CD14-positive monocyte (primary cell): Measurements from ENCODE around the gene ADAMTS3. TPM values are rescaled to one million over a fixed set of nuclear protein-coding genes. Genes with fewer than 3 reads are reported as not detected.

Experiments used
- DNase-seq, 3 donors: peaks; one replicate each; pipeline ENCODE4 v3.0.0-alpha.2; 2011 to 2022
- H2AFZ ChIP-seq: 2 replicates; pipeline ENCODE4 v1.6.0; 2012; ENCODE audit warnings: mild to moderate bottlenecking, low read depth, low read length, inconsistent platforms; ENCODE audit not compliant: insufficient read depth, poor library complexity, severe bottlenecking
- H3K27ac ChIP-seq, 2 donors: 1 replicate in 1 of 2; 2 replicates in 1 of 2; pipeline ENCODE4 v1.5.1; 2012 to 2013; ENCODE audit warnings: low read length in 2 of 2, control low read depth in 1 of 2, inconsistent platforms in 1 of 2, low read depth in 1 of 2, mild to moderate bottlenecking in 1 of 2
- H3K27me3 ChIP-seq, 2 donors: one replicate each; pipeline versions ENCODE4 v1.6.0 to v1.6.1; 2011 to 2013; ENCODE audit warnings: low read length in 2 of 2; ENCODE audit not compliant: control insufficient read depth in 2 of 2, insufficient read depth in 2 of 2
- H3K36me3 ChIP-seq, 2 donors: replicated peaks in 1 of 2; 1 replicate in 1 of 2; 2 replicates in 1 of 2; pipeline versions ENCODE4 v1.5.1 to v1.6.1; 2012 to 2013; ENCODE audit warnings: low read length in 2 of 2, control low read depth in 1 of 2, inconsistent platforms in 1 of 2, mild to moderate bottlenecking in 1 of 2; ENCODE audit not compliant: insufficient read depth in 2 of 2, control insufficient read depth in 1 of 2
- H3K4me1 ChIP-seq, 2 donors: 1 replicate in 1 of 2; 2 replicates in 1 of 2; pipeline versions ENCODE4 v1.5.1 to v1.6.1; 2012 to 2013; ENCODE audit warnings: low read length in 2 of 2, control low read depth in 1 of 2, inconsistent platforms in 1 of 2, mild to moderate bottlenecking in 1 of 2, moderate library complexity in 1 of 2; ENCODE audit not compliant: insufficient read depth in 2 of 2, control insufficient read depth in 1 of 2
- H3K4me2 ChIP-seq: replicated peaks from 2 replicates; pipeline ENCODE3; 2012; ENCODE audit warnings: low read length, moderate library complexity, mild to moderate bottlenecking; ENCODE audit not compliant: poor library complexity, severe bottlenecking; ENCODE audit errors: extremely low read depth
- H3K4me3 ChIP-seq, 3 experiments: fragments of 200-600 bp in 1 of 3; sonication (generic) in 1 of 3; replicated peaks in 1 of 3; 1 replicate in 2 of 3; 2 replicates in 1 of 3; pipeline ENCODE4 v1.5.1; 2011 to 2013; ENCODE audit warnings: low read length in 3 of 3, mild to moderate bottlenecking in 3 of 3, control low read depth in 2 of 3, low read depth in 2 of 3, inconsistent platforms in 1 of 3, moderate library complexity in 1 of 3
- H3K79me2 ChIP-seq: 2 replicates; pipeline ENCODE4 v1.6.0; 2012; ENCODE audit warnings: mild to moderate bottlenecking, control low read depth, inconsistent platforms, low read length, moderate library complexity; ENCODE audit not compliant: insufficient read depth
- H3K9ac ChIP-seq: 2 replicates; pipeline ENCODE4 v1.6.0; 2017; ENCODE audit warnings: low read length, mild to moderate bottlenecking; ENCODE audit not compliant: insufficient read depth, poor library complexity, severe bottlenecking
- H3K9me3 ChIP-seq, 2 donors: replicated peaks in 1 of 2; 1 replicate in 1 of 2; 2 replicates in 1 of 2; pipeline versions ENCODE4 v1.5.1 to v1.6.1; 2012 to 2013; ENCODE audit warnings: low read length in 2 of 2, control low read depth in 1 of 2; ENCODE audit not compliant: control insufficient read depth in 1 of 2, insufficient read depth in 1 of 2
- H4K20me1 ChIP-seq: 2 replicates; pipeline ENCODE4 v1.6.0; 2012; ENCODE audit warnings: mild to moderate bottlenecking, low read length, control low read depth, moderate library complexity; ENCODE audit not compliant: insufficient read depth
- H3K27ac Mint-ChIP-seq, 7 donors: one replicate each; pipeline ENCODE4 v1.8.0; 2020; ENCODE audit warnings: mild to moderate bottlenecking in 7 of 7, mixed read lengths in 7 of 7, moderate library complexity in 6 of 7, inconsistent platforms in 2 of 7
- H3K27me3 Mint-ChIP-seq, 3 donors: one replicate each; pipeline ENCODE4 v1.8.0; 2021 to 2022; ENCODE audit warnings: low read depth in 3 of 3, mild to moderate bottlenecking in 3 of 3, mixed read lengths in 3 of 3, moderate library complexity in 3 of 3, inconsistent platforms in 1 of 3
- H3K36me3 Mint-ChIP-seq, 2 donors: one replicate each; pipeline ENCODE4 v1.8.0; 2020; ENCODE audit warnings: mixed read lengths in 2 of 2, inconsistent platforms in 1 of 2, mild to moderate bottlenecking in 1 of 2
- H3K4me1 Mint-ChIP-seq: one replicate; pipeline ENCODE4 v1.8.0; 2020; ENCODE audit warnings: mild to moderate bottlenecking, mixed read lengths
- H3K4me3 Mint-ChIP-seq, 2 donors: one replicate each; pipeline ENCODE4 v1.8.0; 2020; ENCODE audit warnings: mild to moderate bottlenecking in 2 of 2, mixed read lengths in 2 of 2, moderate library complexity in 1 of 2
- H3K9me3 Mint-ChIP-seq, 7 donors: one replicate each; pipeline ENCODE4 v1.8.0; 2020 to 2022; ENCODE audit warnings: mixed read lengths in 7 of 7, mild to moderate bottlenecking in 6 of 7, moderate library complexity in 6 of 7, inconsistent platforms in 2 of 7
- WGBS: methylation state at CpG from one replicate; pipeline ENCODE4 v1.1.5; 2013; ENCODE audit warnings: missing lambda C conversion rate; ENCODE audit not compliant: insufficient coverage; 5-methylcytosine and 5-hydroxymethylcytosine counted together
- intact Hi-C, 2 donors: fragments of 100-400 bp; cut with micrococcal nuclease; formaldehyde crosslinking; loops; one replicate each; pipeline versions ENCODE4 v1.15.0 to v1.15.1; 2023
- polyA plus RNA-seq, 3 donors: library from polyadenylated mRNA; depleted of rRNA in 1 of 3; unstranded in 2 of 3; stranded (reverse) in 1 of 3; fragments of 300-500 nt in 2 of 3; fragments of >200 nt in 1 of 3; fragmentation: Illumina TruSeq in 2 of 3; gene quantifications; 1 replicate in 2 of 3; 2 replicates in 1 of 3; pipeline ENCODE4 v1.2.3, GENCODE V29; 2012 to 2021
- TF ChIP-seq, protein P1 (sequence below): fragments of 200-600 bp; IDR thresholded peaks from one replicate; pipeline ENCODE4 v1.8.0; 2022; ENCODE audit warnings: antibody characterized with exemption, mild to moderate bottlenecking

The ADAMTS3 gene
- polyA plus RNA-seq, 3 donors: not detected

DNA sequence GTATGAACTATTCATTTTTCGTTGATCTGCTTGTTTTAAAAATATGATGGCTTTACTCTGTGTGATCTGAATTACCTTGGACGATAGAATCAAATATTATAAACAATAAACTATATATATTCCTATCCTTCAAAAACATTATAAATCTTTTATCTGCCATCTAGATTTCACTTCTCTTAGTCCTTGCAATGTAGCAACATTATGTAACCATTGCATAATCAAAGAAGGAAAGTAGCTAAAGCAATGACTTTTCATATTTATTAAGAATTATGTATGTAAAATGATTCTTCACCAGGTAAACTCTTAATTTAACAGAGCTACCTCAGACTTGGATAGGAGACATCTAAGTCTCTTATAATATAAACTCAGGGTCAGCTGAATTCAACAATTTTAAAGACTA is 210.5 kb downstream of the ADAMTS3 start:
- no CpG with 5 or more reads among the region's 2 CpGs for WGBS
- no peak overlapping the region for H3K27ac Mint-ChIP-seq
- H3K4me2 ChIP-seq: no peak overlapping the region
- H3K4me1 Mint-ChIP-seq: peaks cover 3% of the 10 kb centered on the region
- no peak overlapping the region for H3K4me3 Mint-ChIP-seq
- TF ChIP-seq, protein P1, sequence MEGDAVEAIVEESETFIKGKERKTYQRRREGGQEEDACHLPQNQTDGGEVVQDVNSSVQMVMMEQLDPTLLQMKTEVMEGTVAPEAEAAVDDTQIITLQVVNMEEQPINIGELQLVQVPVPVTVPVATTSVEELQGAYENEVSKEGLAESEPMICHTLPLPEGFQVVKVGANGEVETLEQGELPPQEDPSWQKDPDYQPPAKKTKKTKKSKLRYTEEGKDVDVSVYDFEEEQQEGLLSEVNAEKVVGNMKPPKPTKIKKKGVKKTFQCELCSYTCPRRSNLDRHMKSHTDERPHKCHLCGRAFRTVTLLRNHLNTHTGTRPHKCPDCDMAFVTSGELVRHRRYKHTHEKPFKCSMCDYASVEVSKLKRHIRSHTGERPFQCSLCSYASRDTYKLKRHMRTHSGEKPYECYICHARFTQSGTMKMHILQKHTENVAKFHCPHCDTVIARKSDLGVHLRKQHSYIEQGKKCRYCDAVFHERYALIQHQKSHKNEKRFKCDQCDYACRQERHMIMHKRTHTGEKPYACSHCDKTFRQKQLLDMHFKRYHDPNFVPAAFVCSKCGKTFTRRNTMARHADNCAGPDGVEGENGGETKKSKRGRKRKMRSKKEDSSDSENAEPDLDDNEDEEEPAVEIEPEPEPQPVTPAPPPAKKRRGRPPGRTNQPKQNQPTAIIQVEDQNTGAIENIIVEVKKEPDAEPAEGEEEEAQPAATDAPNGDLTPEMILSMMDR: no peak
- no peak overlapping the region for H2AFZ ChIP-seq
- intact Hi-C loops: no loop called here
- no peaks in the 10 kb centered on the region for H4K20me1 ChIP-seq
- no peaks in the 10 kb centered on the region for H3K4me1 ChIP-seq
- H3K27me3 ChIP-seq: no peaks in the 10 kb centered on the region
- H3K27me3 Mint-ChIP-seq: peaks cover 0 to 3% (median 2%) of the 10 kb centered on the region in 3 donors
- H3K36me3 ChIP-seq: no peaks in the 10 kb centered on the region
- no peaks in the 10 kb centered on the region for H3K36me3 Mint-ChIP-seq
- H3K27ac ChIP-seq: no peak overlapping the region
- no peak overlapping the region for H3K9ac ChIP-seq
- H3K9me3 Mint-ChIP-seq: peaks cover 0 to 2% (median 0%) of the 10 kb centered on the region in 7 donors
- H3K9me3 ChIP-seq: no peaks in the 10 kb centered on the region
- H3K4me3 ChIP-seq: no peak overlapping the region
- DNase-seq: no peak
- no peaks in the 10 kb centered on the region for H3K79me2 ChIP-seq

- peaks cover 0 to 2% (median 0%) of the 10 kb centered on the region in 7 donors for H3K9me3 Mint-ChIP-seq
- Histone ChIP-seq H3K27me3 (no peaks in the 10 kb centered on the region), H4K20me1 (no peaks in the 10 kb centered on the region), H3K27ac (no peak overlapping the region), H2AFZ (no peak overlapping the region), H3K79me2 (no peaks in the 10 kb centered on the region), H3K36me3 (no peaks in the 10 kb centered on the region), H3K9ac (no peak overlapping the region), H3K4me3 (no peak overlapping the region), H3K4me2 (no peak overlapping the region), H3K9me3 (no peaks in the 10 kb centered on the region), H3K4me1 (no peaks in the 10 kb centered on the region)
- H3K4me3 Mint-ChIP-seq: no peak overlapping the region
- DNase-seq: no peak
- TF ChIP-seq, protein P1: no peak
- peaks cover 0 to 3% (median 2%) of the 10 kb centered on the region in 3 donors for H3K27me3 Mint-ChIP-seq
- H3K27ac Mint-ChIP-seq: no peak overlapping the region
- intact Hi-C loops: no loop called here
- peaks cover 3% of the 10 kb centered on the region for H3K4me1 Mint-ChIP-seq
- H3K36me3 Mint-ChIP-seq: no peaks in the 10 kb centered on the region
- no CpG with 5 or more reads among the region's 1 CpG for WGBS
Measured at GRCh38 chr4:72357908-72358307, 211.1 kb downstream of the ADAMTS3 start.
